ENCODE data around the gene NEDD4L.
"Not testable (repeated sequence)": the region's sequence is repeated elsewhere in the genome, so short reads cannot be mapped to it uniquely, and the experiment has no call there.

The NEDD4L gene

DNA sequence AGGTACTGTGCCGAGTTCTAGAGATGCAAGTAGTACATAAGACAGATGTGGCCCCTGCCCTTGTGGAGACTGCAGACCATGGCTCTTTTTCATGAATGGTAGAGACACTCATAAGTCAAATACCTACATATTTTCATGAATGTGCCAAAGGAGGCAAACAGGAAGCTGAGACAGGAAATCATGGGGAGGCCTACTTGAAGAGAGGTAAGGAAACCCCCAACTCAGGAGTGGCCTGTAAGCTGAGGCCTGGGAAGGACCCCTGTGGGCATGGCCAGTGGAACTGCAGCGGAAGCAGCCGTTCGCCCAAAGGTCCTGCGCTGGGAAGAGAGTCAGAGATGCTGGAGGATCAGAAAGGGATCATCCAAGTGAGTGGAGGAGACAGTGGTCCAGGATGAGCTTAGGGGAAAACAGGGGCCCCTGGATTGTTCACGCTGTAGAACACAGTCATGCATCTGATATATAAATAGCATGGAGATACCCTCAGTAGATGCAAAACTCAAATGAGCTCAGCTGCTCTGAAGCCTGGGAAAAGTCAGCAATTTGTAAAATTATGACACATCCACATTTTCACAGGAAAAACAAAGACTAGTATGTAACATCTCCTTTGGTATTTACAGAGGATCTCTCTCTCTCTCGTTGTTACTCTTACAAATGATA, 228.9 kb downstream of the NEDD4L start:
- DNase-seq: no peak

DNA sequence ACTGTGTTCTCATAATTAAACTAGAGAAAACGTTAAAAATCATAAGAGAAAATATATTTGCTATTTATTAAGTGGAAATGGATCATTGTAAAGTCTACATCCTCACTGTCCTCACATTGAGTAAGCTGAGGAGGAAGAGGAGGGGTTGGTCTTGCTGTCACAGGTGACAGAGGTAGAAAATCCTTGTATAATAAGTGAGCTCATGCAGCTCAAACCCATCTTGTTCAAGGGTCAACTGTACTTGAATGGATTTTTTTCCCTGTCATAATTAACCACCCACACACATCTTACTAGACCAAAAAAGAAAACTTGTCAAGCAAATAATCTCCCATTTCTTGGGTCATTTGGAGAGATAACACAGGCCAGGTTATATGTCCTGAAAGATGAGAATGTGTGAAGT, 231.2 kb downstream of the NEDD4L start:
- DNase-seq: no peak

DNA sequence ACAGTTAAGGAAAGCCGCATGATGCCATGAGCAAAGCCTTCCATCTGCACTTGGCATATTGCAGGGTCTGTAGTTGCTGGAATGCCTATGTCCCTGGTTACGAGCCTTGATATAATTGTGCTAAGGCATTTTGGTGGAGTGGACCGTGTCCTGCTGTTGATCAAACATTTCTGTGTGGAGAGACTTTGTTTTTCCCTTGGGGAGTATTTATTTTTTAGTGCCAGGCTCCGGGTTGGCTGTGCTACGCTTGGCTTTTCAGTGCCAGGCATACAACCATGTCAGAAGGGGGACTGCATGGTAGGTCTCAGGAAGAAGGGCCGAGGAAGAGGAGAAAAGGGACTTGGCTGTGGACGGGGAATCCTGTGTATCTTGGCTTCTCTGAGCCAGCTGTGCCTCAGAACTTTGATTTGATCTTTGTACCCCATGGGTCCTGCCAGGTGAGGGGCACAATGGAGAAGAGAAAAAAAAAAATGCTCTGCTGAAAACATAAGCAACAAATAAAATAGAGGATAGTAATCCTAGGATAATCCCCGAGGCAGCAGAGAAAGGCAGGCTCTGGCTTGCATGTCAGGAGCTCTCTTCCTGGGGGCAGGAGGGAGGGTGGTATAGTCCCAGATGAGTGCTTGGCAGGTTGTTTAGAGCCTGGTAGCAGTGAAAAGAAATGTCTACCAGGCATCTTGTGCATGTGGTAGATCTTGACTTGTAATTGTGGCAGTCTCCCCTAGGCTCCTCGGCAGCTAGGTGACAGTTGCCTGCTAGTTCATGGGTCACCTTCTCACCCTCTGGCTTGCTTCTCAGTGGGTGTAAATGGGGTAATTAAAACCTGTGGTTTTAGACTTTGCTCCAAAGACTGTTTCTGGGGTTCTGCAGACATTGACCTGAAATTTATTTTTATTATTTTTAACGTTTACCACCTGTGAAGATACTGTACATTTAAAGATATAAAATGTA, 233.0 kb downstream of the NEDD4L start:
- DNase-seq: no peak

DNA sequence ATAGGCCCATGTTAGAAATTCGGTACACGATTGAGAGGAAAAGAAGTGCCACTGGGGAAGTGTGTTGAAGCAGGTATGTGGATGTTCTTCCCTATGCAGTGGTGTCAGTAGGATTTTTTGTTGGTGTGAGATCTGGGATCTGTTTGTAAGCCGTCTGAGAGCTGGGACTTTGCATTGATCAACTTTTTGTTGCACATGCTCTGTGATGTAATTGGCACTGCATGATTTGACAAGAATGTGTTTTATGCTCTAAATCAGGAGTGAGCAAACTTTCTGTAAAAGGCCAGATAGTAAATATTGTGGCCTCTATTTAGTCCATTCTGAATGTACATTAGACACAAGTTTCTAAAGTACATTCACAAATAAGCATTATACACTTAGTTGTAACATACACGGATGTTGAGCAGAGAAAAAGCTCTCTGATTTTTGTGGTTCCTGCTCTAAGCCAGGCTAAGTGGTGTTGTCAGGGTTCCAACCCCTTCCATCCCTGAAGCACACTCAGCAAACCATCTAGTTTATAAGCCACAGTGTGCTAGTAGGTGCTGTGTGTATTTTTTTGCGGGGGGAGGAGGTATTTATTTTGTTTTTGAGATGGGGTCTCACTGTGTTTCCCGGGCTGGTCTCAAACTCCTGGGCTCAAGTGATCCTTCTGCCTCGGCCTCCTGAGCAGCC, 235.6 kb downstream of the NEDD4L start:
- DNase-seq: no peak

DNA sequence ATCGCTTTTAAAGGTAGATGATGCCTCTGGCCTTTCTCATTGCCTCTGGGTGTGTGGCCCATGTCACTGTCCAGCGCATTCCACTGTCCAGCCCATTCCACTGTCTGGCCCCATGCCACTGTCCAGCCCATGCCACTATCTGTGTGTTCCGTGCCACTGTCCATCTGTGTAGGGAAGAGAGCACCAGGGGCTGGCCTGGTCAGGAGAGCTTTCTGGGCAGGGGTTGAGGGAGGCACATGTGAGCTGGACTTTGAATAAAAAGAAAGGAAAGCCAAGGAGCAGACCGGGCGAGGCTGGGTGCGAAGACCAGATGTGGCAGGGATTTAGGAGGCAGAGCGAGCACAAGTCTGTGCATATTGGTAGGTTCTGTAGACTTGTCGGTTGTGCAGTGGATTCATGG, 236.2 kb downstream of the NEDD4L start:
- DNase-seq: no peak

DNA sequence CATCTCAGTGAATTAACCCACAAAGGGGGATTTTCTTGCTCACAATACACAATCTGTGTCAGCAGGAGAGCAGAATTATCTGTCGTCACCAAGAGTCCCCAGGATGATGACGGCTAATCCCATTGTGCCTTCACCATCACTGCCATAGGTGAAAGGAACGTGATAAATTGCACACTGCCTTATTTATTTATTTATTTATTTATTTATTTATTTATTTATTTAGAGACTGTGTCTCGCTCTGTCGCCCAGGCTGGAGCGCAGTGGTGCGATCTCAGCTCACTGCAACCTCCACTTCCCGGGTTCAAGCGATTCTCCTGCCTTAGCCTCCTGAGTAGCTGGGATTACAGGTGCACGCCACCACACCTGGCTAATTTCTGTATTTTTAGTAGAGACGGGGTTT, 238.8 kb downstream of the NEDD4L start:
- not testable (repeated sequence) for DNase-seq

DNA sequence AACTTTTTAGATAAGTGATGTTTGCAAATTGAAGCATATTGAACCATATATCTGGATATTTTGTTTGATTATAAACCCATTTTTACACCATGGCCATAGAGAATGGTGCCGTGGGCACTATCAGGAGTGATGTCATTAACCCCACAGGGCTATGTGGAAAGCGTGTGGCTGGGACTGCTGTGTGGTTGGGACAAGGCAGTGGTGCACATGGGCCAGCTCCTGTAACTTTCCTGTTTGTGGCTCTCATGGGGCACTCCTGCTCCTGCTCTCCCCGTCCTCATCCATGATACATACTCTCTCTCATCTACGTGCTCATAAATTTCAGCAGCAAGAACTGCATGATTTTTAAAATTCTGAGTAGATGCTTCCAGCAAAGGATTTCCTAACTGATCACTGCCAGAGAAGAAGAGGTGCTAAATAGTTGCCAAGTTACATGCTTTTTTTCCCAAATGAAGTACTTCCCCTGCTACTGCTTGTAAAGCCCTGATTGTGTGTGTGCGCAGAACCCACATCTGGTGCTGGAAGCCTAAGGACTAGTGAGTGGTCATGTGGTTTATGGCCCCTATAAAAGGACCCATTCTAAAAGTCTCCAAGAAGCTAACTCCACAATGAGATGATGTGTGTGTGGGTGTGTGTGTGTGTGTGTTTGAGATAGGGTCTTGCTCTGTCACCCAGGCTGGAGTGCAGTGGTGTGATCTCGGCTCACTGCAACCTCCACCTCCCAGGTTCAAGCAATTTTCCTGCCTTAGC, 240.8 kb downstream of the NEDD4L start:
- no peak for DNase-seq

DNA sequence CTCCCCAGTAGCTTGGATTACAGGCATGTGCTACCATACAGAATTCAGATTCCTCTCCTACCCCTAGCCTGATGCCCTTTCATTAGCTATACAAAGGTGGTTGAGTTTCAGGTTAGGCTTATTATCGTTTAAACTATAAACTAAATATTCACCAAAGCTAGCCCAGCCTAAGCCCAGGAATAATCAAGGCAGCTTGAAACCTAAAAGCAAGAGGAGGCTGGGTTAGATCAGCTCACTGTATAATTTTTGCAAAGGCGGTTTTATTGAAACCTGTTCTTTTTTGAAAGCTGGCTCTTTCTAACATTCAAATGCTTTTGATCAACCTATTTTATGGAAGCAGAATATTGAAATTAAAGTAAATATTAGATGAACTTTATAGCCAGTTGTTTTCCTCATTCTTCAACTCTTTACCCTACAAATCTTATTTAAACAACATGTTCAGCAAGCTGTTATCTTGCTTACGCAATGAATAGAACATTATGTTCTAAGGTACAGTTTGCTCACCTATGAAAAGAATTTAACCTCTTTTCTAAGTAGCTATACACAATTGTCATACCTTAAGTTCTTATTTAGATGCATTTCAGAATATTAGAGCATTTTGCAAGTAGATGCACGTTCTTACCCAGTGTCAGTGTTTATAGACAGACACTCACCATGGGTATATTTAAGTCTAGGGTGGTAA, 241.6 kb downstream of the NEDD4L start:
- DNase-seq: no peak

DNA sequence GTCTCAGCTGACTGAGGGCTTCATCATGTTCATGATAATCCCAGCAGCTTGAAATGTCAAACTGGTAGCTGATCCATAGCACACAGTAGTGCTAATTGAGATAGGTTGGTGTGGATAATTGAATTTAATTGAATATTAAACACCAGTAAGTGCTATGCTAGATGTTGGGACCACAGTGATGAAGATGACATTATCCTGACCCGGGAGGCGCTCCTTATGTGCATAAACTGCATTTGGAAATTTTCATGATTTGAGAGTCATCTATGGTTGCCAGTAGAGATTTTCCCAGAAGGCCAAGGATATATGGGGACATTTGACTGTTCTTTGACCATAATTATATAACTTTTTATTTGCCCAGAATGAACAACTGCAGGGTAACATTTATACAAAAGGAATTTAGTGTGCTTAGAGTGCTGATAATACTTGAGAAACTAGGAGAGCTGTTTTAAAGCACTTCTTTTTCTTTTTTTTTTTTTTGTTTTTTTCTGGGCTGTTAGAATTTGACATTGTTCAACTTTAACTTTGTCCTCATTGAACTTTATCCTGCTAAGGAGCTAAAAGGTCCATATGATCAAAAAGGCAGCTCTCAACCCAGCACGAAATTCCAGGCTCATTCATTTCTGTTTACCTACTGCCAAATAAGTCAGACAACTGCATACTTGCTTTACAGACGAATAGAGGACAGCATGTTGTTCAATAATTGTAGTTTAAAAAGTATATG, 242.8 kb downstream of the NEDD4L start:
- no peak for DNase-seq

DNA sequence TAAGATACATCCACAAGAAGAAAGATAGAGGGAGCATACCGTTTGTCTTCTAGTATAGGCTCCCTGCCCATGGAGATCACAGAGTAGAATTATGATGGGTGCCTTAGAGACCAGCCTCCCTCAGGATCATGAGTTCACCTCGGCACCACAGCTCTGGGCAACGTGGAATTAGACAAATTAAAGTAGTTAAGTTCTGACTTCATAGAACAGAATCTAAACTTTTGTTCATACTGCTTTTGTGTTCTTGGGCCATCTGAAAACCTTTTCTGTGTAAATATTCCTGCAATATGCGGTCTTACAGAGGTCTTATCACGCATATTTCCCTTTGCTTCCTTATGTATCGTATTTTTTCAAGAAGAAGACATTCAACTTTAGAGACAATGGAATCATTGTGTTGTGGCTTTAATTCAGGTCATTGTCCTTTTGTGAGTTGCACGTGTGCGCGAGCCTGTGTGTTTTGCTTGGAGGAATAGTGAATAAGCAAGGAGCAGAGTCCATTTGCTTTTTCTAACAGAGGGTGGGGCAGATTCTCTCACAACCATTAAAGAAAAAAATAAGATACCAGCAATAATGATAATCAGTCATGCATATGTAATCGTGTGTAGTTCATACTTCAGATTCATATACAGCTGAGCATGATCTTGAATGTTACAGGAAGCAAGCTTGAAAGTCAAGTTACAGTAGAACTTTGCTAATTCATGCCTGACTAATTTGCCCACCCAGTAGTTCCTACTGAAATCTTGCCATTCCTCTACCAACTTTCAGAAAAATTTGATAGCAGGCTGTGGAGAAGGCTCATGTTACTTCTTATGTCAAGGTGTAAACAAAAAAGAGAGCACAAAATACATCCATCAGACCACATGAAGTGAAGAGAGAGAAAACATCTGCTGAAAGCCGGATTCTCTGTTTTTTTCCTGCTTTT, 243.6 kb downstream of the NEDD4L start:
- peak; percentile 9 for DNase-seq

DNA sequence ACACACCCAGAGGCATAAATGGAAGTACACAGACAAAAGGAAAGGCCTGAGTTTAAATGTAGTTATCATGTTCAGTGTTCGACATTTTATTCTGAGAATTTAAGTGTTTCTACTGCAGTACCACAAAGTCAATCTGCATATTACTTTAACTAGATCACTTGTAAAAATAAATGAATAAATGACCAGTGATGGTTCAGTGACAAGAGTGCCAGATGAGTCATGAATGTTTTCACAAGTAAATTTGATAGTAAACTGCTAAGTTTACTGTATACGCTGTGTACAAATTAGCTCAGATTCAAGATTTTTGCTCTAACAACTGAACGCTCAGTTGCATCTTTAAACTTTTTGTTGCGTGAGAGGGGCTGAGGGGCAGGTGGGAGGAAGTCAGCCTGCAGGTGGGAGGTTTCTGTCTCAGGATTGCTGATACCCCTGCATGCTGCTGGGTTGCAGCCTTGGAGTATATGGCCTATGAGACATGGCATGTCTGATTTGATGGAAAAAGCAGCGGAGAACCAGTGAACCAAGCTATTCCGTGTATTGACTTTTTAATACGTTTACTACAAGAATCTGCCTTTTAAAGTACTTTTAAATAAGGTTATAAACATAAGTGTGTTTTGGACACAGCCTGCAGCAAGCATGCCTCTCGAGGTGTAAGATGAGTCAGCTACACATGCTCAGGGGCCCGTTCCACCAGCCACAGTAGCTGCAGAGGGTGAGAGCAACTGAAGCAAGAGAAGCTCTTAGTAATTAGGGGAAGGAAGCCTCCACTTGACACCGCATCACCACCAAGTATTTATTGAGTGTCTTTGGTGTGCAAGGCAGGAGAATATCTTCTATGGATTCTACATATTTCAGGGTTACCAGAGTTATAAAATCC, 245.1 kb downstream of the NEDD4L start:
- peak; percentile 79 for DNase-seq

DNA sequence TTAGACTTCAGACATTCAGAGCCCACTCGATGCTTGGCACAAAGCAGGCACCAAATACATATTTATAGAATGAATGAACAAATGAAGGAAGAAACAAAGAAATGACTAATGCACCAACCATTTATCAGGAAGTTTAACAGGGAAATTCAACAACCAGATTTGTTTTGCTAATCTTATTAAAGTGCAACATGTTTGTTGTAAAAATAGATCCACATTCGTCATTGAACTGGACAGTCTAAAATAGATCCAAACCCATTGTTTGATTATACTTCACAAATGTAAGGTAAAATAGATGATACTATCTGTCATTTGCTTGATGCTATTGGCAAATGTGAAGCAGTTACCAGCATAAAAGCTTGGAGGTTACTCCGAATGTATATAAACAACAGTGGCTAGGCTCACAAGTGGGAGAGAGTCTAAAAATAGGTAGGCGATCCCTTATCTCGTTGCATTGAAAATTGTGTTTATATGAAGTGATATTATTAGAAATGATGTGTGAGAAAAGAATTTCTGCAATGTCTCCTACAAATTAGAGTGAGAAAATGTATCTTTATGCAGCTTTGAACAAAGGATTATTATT, 246.2 kb downstream of the NEDD4L start:
- no peak for DNase-seq

DNA sequence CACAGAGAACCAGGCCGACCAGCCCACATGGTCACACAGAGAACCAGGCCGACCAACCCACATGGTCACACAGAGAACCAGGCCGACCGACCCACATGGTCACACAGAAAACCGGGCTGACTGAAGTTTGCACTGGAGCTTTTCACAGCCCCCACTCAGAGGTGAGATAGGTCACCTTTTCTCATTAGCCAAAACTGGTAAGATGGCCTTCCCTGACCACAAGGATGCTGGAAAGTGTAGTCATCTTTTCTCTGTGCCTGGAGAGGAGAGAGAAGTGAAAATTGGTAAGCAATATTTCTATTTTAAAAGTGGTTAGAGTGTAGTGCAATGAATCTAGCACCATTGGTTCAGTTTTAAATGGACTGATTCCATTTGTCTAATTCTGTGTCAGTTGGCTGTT, 247.1 kb downstream of the NEDD4L start:
- no peak for DNase-seq

DNA sequence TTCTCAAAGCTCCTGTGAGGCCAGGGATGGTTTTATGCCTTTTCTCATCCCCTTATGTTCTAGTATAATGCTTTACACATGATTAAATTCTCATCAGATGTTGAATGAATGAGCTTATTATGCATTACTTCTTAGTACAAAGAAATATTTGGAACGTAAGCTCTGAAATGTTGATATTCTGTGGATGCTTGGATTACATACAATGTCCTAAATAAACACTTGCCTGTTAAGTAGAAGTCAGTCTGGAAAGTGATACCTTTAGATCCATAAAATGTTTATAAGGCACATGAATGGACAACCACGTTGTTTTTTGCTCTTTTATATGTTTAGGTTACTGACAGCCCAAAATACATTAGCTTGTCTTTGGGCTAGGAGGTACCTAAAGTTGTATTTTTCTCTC, 248.6 kb downstream of the NEDD4L start:
- no peak for DNase-seq

DNA sequence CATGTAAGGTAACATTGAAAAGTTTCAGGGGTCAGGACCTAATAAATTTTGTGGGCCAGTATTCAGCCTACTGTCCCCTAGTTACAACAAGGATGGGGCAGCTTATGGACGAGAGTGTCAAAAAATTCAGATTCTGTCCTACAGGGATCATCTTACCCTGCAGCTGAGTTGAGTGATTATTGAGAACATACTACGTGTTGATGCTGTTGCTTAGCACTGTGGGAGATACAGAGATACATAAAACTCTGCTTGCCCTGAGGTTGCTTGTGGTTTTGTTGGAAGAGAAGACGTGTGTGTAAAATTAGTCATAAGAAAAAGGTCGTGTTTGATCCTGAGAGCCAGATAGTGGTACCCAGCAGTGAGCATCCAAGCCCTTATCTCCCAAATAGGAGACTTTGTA, 253.2 kb downstream of the NEDD4L start:
- no peak for DNase-seq

DNA sequence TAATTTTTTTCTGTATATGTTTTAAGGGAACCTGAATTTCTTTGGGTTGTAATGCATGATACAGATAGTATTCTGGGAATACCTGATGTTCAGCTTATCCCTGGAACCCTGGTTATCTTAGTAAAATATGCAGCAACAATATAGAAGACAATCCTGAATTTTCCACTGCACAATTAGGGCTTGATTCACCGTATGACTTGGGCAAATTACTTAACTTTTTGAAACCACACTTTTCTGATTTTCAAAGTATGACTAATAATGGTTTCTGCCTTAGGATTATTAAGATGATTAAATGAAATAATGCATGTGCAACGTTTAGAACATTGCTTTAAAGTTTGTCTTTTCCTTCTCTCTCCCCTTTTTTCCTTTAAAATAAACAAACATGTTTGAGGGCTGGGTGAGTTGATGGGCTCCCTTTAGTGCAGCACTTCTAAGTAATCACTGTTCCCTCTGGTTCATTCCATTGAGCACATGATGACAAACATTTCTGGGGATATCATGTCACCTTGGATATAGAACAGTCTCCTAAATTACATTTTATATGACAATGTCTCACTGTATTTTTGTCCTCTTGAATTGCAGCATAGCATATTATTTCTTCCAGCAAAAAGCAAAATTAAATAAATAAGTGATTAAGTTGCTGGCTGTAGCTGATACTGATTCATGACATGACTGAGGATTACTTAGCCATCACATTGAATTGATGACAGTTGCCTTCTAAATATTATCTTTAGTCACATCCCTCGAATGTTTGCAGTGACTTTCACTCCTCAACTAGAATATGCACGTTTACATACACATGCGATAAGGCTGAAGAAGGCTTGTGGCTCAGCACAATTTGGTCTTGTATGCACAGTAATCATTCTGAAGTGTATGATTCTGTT, 254.5 kb downstream of the NEDD4L start:
- no peak for DNase-seq

DNA sequence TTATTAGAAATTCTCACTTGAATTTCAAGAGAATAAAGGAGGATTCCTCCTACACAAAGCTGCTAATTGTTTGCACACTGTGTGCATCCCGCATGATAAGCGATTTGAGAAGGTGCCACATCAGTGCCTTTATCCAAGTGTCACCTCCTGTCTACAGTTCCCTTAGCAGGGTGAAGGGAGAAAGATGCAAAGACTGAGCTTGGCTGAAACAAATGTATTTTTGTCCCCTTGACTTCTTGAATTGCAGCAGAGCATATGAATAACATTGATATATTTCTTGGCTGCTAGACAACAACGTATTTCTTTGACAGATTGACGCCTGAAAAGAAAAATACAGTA, 255.1 kb downstream of the NEDD4L start:
- no peak for DNase-seq

DNA sequence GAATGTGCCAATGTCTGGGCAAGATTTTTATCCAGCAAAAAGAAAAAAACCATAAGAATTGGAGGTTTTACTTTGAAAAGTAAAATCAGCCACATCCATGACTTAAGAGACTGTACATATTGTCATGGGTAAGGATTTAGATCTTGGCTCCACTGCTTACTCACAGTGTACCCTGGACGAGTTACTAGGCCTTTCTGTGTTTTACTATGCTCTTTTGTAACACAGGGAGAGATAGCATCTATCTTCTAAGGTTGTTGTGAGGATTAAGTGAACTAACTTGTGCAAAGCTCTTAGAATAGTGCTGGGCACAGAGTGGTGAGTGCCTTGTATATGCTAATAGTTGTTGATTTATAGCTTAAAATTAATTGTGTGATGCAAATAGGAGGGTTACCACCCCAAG, 255.9 kb downstream of the NEDD4L start:
- DNase-seq: no peak
